Spleen (tissue), 7 donors: ENCODE measurements around the gene PAXIP1.

Experiments used
- CTCF ChIP-seq, 11 experiments: fragments of 200-600 bp in 7 of 11; fragments of 450-650 bp in 4 of 11; sonication (generic) in 4 of 11; IDR thresholded peaks in 8 of 11; conservative IDR thresholded peaks in 3 of 11; 1 replicate in 7 of 11; 2 replicates in 4 of 11; pipeline versions ENCODE4 v1.4.0 to v1.8.0; 2016 to 2021; ENCODE audit warnings: antibody characterized with exemption in 11 of 11, inconsistent platforms in 4 of 11, mild to moderate bottlenecking in 1 of 11
- POLR2A ChIP-seq, 3 donors: fragments of 450-650 bp; IDR thresholded peaks; one replicate each; pipeline ENCODE4 v1.5.1; 2017; ENCODE audit warnings: antibody characterized with exemption in 3 of 3, mild to moderate bottlenecking in 1 of 3
- POLR2AphosphoS5 ChIP-seq, 3 donors: sonication (generic); formaldehyde crosslinking; IDR thresholded peaks; one replicate each; pipeline ENCODE4 v1.5.1; 2017; ENCODE audit warnings: antibody characterized with exemption in 3 of 3
- donor health status: DM: no; HTN: no; CAD: no; lungs with moderate emphysema.
- donor health status: DM: no; HTN: no; CAD: no.
- donor health status: DM: no; HTN: no; CAD: no.

DNA sequence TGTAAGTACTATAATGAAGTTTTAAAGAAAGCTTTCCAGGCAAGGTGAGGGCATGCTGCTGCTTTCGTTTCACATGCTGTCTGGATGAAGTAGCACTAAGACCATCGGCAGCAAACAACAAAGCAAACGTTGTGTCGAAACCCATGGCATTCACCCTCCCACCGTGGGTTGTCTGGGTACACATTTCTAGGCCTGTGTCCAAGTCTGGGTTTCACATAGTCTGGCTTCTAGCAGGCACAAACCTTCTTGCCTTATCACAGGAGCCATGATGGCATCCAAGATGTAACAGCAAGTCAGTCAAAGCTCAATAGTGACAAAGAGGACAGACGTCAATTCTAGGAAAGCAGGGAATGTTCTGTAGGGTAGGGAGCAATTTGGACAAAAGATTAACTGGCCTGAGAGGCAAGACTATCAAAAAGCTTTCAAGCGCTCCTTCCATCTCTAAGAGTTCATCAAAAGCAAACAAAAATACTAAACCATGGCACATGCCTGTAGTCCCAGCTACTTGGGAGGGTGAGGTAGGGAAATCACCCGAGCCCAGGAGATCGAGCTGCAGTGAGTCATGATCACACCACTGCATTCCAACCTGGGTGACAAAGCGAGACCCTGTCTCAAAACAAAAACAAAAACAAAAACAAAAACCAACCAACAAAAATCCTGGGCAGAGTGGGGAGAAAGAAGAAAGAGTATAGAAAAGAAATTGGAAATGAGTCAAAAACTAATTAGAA is 42.7 kb downstream of the PAXIP1 start:
- TF ChIP-seq CTCF (IDR thresholded peaks at IDR 0.05 in 8 of 11, conservative IDR thresholded peaks at IDR 0.05 in 3 of 11) (no peak), POLR2A (IDR thresholded peaks at IDR 0.05) (no peak), POLR2AphosphoS5 (IDR thresholded peaks at IDR 0.05) (no peak)
